ENCODE measurements around the gene BCL2A1.
"Not testable (repeated sequence)": the region's sequence is repeated elsewhere in the genome, so short reads cannot be mapped to it uniquely, and the experiment has no call there.

The BCL2A1 gene

GRCh38 chr15:79919749-79920511 is 51.1 kb downstream of the BCL2A1 start:
- no peak for DNase-seq

DNA sequence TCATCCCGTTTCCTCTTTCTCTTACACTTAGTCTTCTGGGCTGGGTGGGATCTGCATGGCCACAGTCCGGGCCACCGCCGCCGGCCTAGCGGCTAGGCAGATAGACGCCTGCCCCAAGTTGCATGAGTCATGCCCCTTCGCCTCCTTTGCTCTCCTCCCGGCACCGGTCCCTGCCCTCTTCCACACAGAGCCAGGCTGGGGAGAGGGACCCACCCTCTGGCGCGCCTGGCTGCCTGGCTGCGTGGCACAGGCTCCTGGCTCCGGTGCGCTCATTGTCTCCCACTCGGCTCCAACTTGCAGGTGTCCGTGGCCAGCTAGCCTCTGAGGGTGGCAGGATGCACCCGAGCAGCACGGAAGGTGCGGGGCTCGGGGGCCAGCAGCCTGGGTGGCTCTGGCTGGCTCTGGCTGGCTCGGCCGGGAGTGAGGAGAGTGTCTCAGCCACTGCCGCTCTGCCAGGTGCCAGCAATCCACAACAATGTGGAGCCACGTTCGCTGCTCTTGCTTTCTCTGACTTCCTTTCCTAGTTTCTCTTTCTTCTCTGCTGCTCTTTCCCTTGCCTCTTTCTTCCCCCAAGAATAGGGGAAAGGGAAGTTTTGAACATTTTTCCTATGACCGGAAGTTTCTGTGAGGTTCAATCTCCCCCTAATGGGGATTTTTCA is 51.8 kb downstream of the BCL2A1 start:
- DNase-seq: no peak

DNA sequence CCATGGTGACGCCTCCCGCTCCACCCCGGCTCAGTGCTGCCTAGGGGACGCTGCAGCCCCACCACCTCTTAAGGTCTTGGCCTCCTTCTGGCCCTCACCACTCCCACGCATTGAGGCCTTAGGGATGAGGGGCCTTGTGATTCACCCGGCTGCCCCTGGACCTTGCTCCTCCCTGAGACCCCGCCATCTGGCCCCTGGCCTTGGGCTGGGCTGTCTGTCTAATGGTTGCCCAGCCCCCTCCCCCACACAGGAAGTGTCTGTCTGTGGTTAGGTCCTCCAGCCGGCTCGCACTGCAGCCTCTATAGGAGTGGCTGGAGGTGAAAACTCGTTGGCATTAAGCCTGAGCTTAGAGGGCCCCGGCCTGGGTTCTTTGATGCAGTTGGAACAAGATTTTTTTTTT is 52.7 kb downstream of the BCL2A1 start:
- DNase-seq: no peak

GRCh38 chr15:79916502-79917132 is 54.4 kb downstream of the BCL2A1 start:
- no peak for DNase-seq

DNA sequence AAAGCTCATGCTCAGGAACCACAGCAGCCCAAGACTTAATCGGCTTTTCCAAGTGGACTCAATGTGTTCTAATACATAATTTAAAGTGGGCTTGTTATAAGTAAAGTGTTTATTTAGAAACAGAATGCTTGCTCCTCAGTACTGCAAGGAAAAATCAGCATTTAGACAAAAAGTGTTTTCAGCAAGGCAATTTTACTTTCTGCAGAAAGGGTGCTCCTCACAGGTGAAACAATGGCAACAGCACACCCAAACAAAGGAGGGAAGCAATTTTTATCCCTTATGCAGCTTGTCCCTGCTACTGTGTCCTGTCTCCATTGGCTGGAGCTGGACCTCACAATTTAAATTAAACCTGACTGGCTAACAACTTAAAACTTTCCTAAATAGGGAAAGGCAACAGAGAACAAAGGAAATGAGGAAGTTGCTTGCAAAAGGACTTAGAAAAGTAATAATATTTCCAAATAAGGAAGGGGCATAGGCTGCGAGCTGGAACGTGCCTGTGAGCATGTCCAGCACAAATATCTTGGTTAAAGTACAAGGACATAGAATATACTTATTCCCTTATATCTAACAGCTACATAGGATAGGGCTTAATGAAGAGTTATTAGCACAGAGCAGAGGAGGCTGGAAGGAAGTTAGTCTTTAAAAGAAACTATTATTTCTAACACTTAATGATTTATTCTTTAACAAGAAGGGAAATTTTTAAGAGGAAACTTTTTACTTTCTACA is 55.1 kb downstream of the BCL2A1 start:
- DNase-seq: not testable (repeated sequence)

DNA sequence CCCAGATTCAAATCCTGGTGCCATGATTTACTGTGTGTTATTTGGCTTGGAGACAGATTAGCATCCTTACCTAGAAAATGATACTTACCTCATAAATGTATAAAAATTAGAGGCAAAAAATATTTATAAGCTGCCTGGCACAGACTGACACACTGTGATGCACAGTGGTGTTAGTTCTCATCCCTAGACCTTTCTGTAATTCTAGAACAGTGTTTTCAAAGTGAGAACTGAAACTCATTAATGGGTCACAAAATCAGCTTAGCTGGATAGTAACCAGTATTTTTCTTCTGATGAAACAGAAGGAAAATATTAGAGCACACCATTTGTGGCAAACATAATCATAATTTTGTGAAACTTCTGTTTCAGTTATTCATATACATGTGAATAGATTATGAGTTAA is 56.3 kb downstream of the BCL2A1 start:
- no peak for DNase-seq

All from CD4-positive, alpha-beta T cell treated with Interleukin-1 beta for 1 hour (primary cell).